Activated CD4-positive, alpha-beta T cell treated with anti-CD3 and anti-CD28 coated beads, Interleukin-2, Interleukin-6, amounts not matched to agents 100 ng/mL and 50 ng/mL, durations not matched to agents 16 hours and 8 hours (primary cell): ENCODE results near the gene SRD5A3.

Experiments
- DNase-seq: peaks from one replicate; pipeline ENCODE4 v3.0.0-alpha.2; 2020

SRD5A3 gene

GRCh38 chr4:55380576-55380975 lies 34.5 kb downstream of the SRD5A3 start:
- DNase-seq: no peak

- DNase-seq: no peak
Observed at GRCh38 chr4:55381502-55381901, 35.5 kb downstream of the SRD5A3 start.

- DNase-seq: no peak
Observed at GRCh38 chr4:55382488-55383003, 36.5 kb downstream of the SRD5A3 start.

- DNase-seq: no peak
Observed at GRCh38 chr4:55385201-55385649, 39.2 kb downstream of the SRD5A3 start.

- peak; percentile 43 for DNase-seq
Observed at GRCh38 chr4:55386073-55386472, 40.0 kb downstream of the SRD5A3 start.

GRCh38 chr4:55386840-55387239 lies 40.8 kb downstream of the SRD5A3 start:
- DNase-seq: no peak

GRCh38 chr4:55393461-55394320 lies 47.6 kb downstream of the SRD5A3 start:
- DNase-seq: no peak

- no peak for DNase-seq
Observed at GRCh38 chr4:55395218-55395528, 49.1 kb downstream of the SRD5A3 start.

- DNase-seq: peak; percentile 96
Observed at GRCh38 chr4:55395529-55396307, 49.7 kb downstream of the SRD5A3 start, which contains the start of gene TMEM165. TSS of gene TMEM165 (plus strand) at chr4:55395957. CDS start at chr4:55396190, 233 bp downstream.

GRCh38 chr4:55396308-55397125 lies 50.5 kb downstream of the SRD5A3 start:
- peak; percentile 45 for DNase-seq

GRCh38 chr4:55397126-55397436 lies 51.0 kb downstream of the SRD5A3 start:
- DNase-seq: no peak

- DNase-seq: no peak
Observed at GRCh38 chr4:55397520-55398321, 51.7 kb downstream of the SRD5A3 start.

- DNase-seq: no peak
Observed at GRCh38 chr4:55398461-55398860, 52.4 kb downstream of the SRD5A3 start.

- no peak for DNase-seq
Observed at GRCh38 chr4:55398966-55399365, 52.9 kb downstream of the SRD5A3 start.

- DNase-seq: no peak
Observed at GRCh38 chr4:55399581-55399980, 53.5 kb downstream of the SRD5A3 start.

- DNase-seq: no peak
Observed at GRCh38 chr4:55405073-55405472, 59.0 kb downstream of the SRD5A3 start.

GRCh38 chr4:55406545-55406944 lies 60.5 kb downstream of the SRD5A3 start:
- DNase-seq: no peak

- DNase-seq: no peak
Observed at GRCh38 chr4:55407119-55407518, 61.1 kb downstream of the SRD5A3 start.

GRCh38 chr4:55407764-55408163 lies 61.7 kb downstream of the SRD5A3 start:
- DNase-seq: no peak

- no peak for DNase-seq
Observed at GRCh38 chr4:55409468-55410171, 63.6 kb downstream of the SRD5A3 start.

- DNase-seq: no peak
Observed at GRCh38 chr4:55410431-55410830, 64.4 kb downstream of the SRD5A3 start.

GRCh38 chr4:55411621-55412020 lies 65.6 kb downstream of the SRD5A3 start:
- DNase-seq: no peak
